ENCODE data around the gene LRTM1.

The LRTM1 gene

DNA sequence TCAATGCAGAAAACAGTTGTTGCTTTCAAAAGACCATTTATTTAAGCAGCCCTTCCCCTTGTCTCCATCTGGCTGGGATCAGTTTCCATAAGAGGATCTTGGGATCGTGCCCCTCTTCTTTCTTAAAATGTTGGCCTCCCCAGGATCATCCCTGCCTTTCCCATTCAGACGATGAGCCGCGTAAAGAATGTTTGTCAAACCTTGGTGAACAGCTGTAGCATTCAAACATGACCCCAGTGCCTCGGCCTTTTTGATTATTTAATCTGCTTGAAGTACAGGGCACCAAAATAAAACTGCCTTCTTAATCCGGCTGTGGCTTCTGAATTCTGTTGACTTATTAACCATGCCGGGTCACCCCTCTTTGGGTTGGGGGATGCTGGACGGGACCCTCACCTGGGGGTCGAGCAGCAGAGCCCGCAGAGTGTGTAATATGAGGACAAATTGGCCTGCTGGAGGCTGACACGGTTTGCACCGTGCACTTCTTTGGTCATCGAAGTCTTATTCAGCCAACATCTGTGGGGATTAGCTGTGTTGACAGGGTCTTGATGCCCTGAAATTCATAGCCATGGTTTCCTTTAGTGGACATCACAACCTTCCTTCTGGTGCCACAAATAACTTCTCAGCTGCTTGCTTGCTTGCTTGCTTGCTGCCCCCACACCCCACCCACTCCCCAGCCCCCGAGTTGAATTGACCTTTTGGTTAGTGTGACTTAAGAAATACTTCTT lies at the start of gene LRTM1:
TSS of gene LRTM1 (minus strand) at position 14 of the 725 bp plus-strand sequence. CDS start 148 bp downstream, outside the sequence.
- Histone ChIP-seq H3K4me1 (peaks cover 0 to 5% (median 0%) of the 10 kb centered on the region in 10 experiments; a peak in 1 of 20 replicates), H3K36me3 (no peaks in the 10 kb centered on the region), H3K4me2 (peak within 1 kb of the TSS in 2 of 11 experiments; percentile 4 to 29; a peak in 2 of 22 replicates), H4K20me1 (no peaks in the 10 kb centered on the region), H3K4me3 (no peak within 1 kb of the TSS), H3K27me3 (no peaks in the 10 kb centered on the region), H3K9me3 (replicated peaks in 1 of 11) (no peaks in the 10 kb centered on the region), H3K9ac (no peak within 1 kb of the TSS), H3K27ac (no peak within 1 kb of the TSS)
- TF ChIP-seq Cebpa-rat (IDR thresholded peaks at IDR 0.05): no peak

DNA sequence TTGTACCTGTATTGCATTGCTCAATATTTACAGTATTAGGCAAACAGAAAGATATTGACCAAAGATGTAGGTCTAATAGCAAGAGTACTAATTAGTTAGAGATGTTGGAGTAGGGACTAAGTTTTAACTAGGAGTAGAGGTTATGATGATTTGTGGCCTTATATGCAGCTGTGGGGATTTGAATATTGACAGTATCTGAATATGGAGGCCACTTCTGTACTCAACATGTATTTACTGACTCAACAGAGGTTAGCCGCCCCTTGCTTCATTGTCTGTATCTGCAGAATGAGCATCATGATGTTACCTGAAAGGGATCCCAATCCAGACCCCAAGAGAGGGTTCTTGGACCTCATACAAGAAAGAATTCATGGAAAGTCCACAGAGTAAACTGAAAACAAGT lies 49.6 kb upstream of the LRTM1 start:
- H3K9ac ChIP-seq: no peak overlapping the region
- no peaks in the 10 kb centered on the region for H3K36me3 ChIP-seq
- no peaks in the 10 kb centered on the region for H3K27me3 ChIP-seq
- H3K4me3 ChIP-seq: no peak overlapping the region
- H3K4me1 ChIP-seq: peaks cover 0 to 6% (median 0%) of the 10 kb centered on the region in 10 experiments; a peak in 3 of 20 replicates
- no peaks in the 10 kb centered on the region for H4K20me1 ChIP-seq
- no peak overlapping the region for H3K27ac ChIP-seq
- peaks cover 0 to 10% (median 8%) of the 10 kb centered on the region in 11 experiments; a peak in 8 of 22 replicates for H3K9me3 ChIP-seq (replicated peaks in 1 of 11)
- no peak overlapping the region for H3K4me2 ChIP-seq
- no peak for TF ChIP-seq Cebpa-rat (IDR thresholded peaks at IDR 0.05)

DNA sequence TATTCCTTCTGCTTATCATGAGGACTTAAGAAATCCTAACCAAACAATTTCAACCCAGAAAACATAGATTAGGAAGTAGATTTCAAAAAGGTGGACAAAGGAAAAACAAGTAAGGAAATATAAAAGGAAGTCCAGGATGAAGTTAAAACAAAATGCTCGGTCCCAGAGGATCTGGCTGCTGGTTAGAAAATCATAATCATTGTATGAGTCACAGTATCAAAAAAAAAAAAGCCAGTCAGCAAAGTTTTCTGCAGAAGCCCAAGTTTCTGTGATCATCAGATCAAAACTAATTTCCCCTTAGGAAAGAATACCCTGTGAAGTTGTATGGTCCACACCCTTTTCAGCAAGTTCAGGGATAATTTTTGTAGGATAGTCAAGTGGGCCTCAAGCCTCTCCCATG lies 43.0 kb upstream of the LRTM1 start:
- Histone ChIP-seq H3K4me2 (peak overlapping the region in 3 of 11 experiments; percentile 57 to 75 (median 67); a peak in 6 of 22 replicates), H3K4me3 (no peak overlapping the region), H3K9me3 (replicated peaks in 1 of 11) (no peaks in the 10 kb centered on the region), H4K20me1 (no peaks in the 10 kb centered on the region; a peak in 1 of 22 replicates), H3K27ac (no peak overlapping the region), H3K4me1 (peaks cover 18 to 41% (median 29%) of the 10 kb centered on the region in 10 experiments), H3K27me3 (peaks cover 0 to 15% (median 0%) of the 10 kb centered on the region in 11 experiments; a peak in 1 of 22 replicates), H3K36me3 (no peaks in the 10 kb centered on the region), H3K9ac (no peak overlapping the region)
- no peak for TF ChIP-seq Cebpa-rat (IDR thresholded peaks at IDR 0.05)

DNA sequence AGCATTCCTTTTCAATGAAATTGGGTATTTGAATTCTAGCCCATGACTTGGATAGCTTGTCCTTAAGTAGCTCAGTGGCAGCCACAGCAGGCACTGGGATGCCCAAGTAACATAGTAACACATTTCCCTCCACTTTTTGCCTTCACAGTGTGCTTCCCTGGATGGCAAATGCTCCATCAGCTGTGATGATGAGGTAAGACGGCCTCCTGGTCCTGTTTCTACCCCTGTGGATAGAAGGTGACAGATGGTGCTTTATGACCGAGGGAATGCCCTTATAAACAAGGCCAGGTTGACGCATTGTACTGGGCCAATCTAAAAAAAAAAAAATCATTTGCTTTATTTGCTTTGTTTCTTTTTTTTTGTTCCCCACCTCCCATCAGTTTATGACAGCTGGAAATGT lies 41.8 kb upstream of the LRTM1 start:
- no peak overlapping the region for H3K4me3 ChIP-seq
- no peaks in the 10 kb centered on the region for H3K9me3 ChIP-seq (replicated peaks in 1 of 11)
- no peaks in the 10 kb centered on the region; a peak in 1 of 22 replicates for H4K20me1 ChIP-seq
- peaks cover 17 to 53% (median 27%) of the 10 kb centered on the region in 10 experiments for H3K4me1 ChIP-seq
- no peak overlapping the region for H3K9ac ChIP-seq
- TF ChIP-seq Cebpa-rat (IDR thresholded peaks at IDR 0.05): no peak
- no peaks in the 10 kb centered on the region for H3K36me3 ChIP-seq
- H3K27me3 ChIP-seq: peaks cover 0 to 16% (median 0%) of the 10 kb centered on the region in 11 experiments; a peak in 1 of 22 replicates
- H3K4me2 ChIP-seq: no peak overlapping the region
- H3K27ac ChIP-seq: no peak overlapping the region

DNA sequence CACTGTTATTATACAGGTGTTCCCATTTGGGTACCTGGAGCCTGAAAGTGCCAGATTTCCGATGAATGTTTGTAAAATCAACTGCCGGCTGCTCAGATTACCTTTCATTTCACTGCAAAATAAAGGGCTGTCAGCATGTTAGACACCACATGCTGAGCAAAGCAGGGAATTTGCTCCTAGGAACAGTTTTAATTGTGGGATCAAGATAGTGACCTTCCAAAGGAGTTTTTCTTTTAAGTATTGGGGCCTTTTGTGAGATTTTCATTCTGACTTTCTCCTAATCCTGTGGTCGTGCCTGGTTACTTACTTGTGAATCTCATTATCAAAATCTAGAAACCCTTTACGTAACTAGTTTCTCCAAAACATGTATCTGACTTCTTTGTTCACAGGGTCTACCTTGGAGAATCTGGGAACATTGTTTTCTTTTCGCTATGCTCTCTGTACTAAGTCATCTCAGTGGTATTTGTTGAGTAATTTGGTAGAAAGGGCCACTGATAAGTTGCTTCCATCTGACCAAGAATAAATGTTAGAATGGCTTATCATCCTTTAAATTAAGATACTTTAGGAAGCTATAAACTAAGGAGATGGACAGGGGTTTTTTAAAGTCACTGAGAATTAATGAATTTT lies 40.8 kb upstream of the LRTM1 start:
- Histone ChIP-seq H3K27ac (no peak overlapping the region), H4K20me1 (no peaks in the 10 kb centered on the region; a peak in 1 of 22 replicates), H3K27me3 (peaks cover 0 to 16% (median 0%) of the 10 kb centered on the region in 11 experiments; a peak in 1 of 22 replicates), H3K9ac (peak overlapping the region in 1 of 11 experiments; percentile 16; a peak in 1 of 22 replicates), H3K9me3 (replicated peaks in 1 of 11) (no peaks in the 10 kb centered on the region), H3K4me1 (peaks cover 19 to 63% (median 33%) of the 10 kb centered on the region in 10 experiments), H3K4me3 (no peak overlapping the region), H3K36me3 (no peaks in the 10 kb centered on the region), H3K4me2 (peak overlapping the region in 7 of 11 experiments; percentile 55 to 82 (median 70); a peak in 13 of 22 replicates)
- TF ChIP-seq Cebpa-rat (IDR thresholded peaks at IDR 0.05): no peak

DNA sequence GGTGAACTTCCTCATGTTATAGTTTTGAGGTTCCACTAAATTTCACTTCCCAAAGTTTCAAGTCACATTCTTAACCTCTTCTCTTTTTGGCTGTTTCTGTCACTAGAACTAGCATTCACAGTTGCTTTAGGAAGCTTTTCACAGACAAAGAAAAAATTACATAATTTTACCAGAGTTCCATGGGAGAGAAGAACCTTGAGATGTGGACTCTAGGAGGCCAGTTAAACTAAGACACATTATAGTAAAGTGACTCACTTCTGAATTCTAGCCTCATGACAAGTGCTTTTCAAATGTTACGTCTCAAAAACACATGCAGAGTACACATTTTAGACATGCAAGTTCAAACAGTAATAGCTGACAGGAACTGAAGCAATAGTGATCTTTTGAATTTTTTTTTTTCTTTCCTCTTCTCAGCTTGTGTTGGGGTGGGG lies 39.9 kb upstream of the LRTM1 start:
- peaks cover 0 to 16% (median 0%) of the 10 kb centered on the region in 11 experiments; a peak in 1 of 22 replicates for H3K27me3 ChIP-seq
- peak overlapping the region in 1 of 11 experiments; percentile 16; a peak in 1 of 22 replicates for H3K9ac ChIP-seq
- H3K4me3 ChIP-seq: no peak overlapping the region
- TF ChIP-seq Cebpa-rat (IDR thresholded peaks at IDR 0.05): no peak
- H3K4me1 ChIP-seq: peaks cover 19 to 69% (median 36%) of the 10 kb centered on the region in 10 experiments
- H3K36me3 ChIP-seq: no peaks in the 10 kb centered on the region
- H3K9me3 ChIP-seq (replicated peaks in 1 of 11): no peaks in the 10 kb centered on the region
- peak overlapping the region in 2 of 11 experiments; percentile 23; a peak in 3 of 22 replicates for H3K27ac ChIP-seq
- H4K20me1 ChIP-seq: no peaks in the 10 kb centered on the region; a peak in 1 of 22 replicates
- peak overlapping the region; percentile 55 to 82 (median 63) for H3K4me2 ChIP-seq

DNA sequence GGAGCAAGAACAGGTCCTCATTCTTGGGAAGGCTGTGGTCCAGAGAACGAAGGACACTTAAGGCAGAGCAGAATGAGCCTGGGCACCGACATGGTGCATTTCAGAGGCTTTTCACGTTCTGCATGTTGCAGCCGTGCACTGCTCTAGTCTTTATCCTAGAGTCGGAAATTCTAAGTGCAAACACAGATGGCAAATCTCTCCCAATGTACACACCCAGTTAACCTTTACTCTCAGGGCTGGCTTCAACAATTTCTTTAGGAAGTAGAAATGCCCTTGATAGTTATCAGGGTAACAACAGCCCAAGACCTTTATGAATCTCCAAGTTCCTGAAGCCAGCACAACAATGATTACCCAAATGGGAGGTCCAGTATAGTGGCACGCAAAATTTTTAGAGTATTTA lies 39.1 kb upstream of the LRTM1 start:
- Histone ChIP-seq H3K27ac (no peak overlapping the region), H3K4me2 (peak overlapping the region; percentile 55 to 82 (median 63))

DNA sequence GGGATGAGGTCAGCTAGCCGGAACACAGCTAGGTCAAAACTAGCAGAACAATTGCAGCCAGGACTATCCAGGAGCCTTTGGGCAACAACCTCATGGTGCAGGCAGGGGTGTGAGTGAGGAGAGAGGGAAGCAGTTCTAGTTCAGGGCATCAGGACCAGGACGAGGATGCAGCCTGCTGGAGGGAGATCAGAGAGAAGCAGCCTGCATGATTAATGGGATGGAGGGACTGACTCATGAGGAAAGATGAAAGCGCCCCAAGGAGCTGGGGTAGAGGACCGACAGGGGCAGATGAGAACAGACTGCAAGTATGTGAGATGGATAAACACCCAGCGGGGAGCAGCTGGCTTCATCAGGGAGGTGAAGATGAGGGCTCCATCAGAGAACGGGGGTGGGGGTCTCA lies 37.9 kb upstream of the LRTM1 start:
- no peak overlapping the region for H3K4me3 ChIP-seq
- no peaks in the 10 kb centered on the region for H3K9me3 ChIP-seq (replicated peaks in 1 of 11)
- TF ChIP-seq Cebpa-rat (IDR thresholded peaks at IDR 0.05): no peak
- H3K9ac ChIP-seq: no peak overlapping the region
- no peaks in the 10 kb centered on the region; a peak in 1 of 22 replicates for H4K20me1 ChIP-seq
- no peaks in the 10 kb centered on the region for H3K36me3 ChIP-seq
- no peak overlapping the region for H3K27ac ChIP-seq
- peaks cover 0 to 16% (median 0%) of the 10 kb centered on the region in 11 experiments; a peak in 1 of 22 replicates for H3K27me3 ChIP-seq
- peak overlapping the region in 5 of 11 experiments; percentile 10 to 82 (median 20); a peak in 3 of 22 replicates for H3K4me2 ChIP-seq
- peaks cover 19 to 62% (median 36%) of the 10 kb centered on the region in 10 experiments for H3K4me1 ChIP-seq

More for the DNA sequence above, 39.1 kb upstream of the LRTM1 start:
- Histone ChIP-seq H3K9ac (no peak overlapping the region), H4K20me1 (no peaks in the 10 kb centered on the region; a peak in 1 of 22 replicates), H3K9me3 (replicated peaks in 1 of 11) (no peaks in the 10 kb centered on the region), H3K27me3 (peaks cover 0 to 16% (median 0%) of the 10 kb centered on the region in 11 experiments; a peak in 1 of 22 replicates), H3K4me1 (peaks cover 19 to 69% (median 36%) of the 10 kb centered on the region in 10 experiments), H3K36me3 (no peaks in the 10 kb centered on the region), H3K4me3 (no peak overlapping the region)
- TF ChIP-seq Cebpa-rat (IDR thresholded peaks at IDR 0.05): no peak

DNA sequence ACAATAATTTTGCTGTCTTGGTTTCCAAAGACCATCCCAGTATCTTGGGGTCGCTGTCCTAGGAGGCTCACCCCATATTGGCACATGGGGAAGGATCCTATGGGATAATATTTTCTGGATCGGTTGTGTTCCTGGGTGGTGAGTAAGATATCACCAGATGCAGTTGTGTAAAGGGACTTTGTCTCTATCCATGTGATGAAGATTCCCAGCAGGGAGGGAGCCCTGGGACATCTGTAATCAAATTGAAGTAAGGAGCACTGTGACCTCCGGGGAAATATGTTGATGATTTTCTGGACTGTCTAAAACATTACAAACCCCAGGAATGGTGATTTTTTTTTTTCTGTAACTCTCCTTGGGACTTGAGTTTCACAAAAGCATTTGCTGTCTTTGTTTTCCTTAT lies 36.2 kb upstream of the LRTM1 start:
- no peaks in the 10 kb centered on the region; a peak in 1 of 22 replicates for H4K20me1 ChIP-seq

More for the DNA sequence above, 36.2 kb upstream of the LRTM1 start:
- Histone ChIP-seq H3K9me3 (replicated peaks in 1 of 11) (no peaks in the 10 kb centered on the region), H3K4me1 (peaks cover 19 to 59% (median 36%) of the 10 kb centered on the region in 10 experiments), H3K4me3 (no peak overlapping the region), H3K9ac (no peak overlapping the region), H3K27ac (peak overlapping the region in 1 of 11 experiments; percentile 12; a peak in 1 of 22 replicates), H3K36me3 (no peaks in the 10 kb centered on the region), H3K4me2 (peak overlapping the region in 10 of 11 experiments; percentile 1 to 74 (median 54); a peak in 17 of 22 replicates), H3K27me3 (peaks cover 0 to 16% (median 0%) of the 10 kb centered on the region in 11 experiments; a peak in 1 of 22 replicates)
- TF ChIP-seq Cebpa-rat (IDR thresholded peaks at IDR 0.05): no peak

All from BLaER1 treated with 17β-estradiol and CSF1 and Interleukin-3, amounts not matched to agents 10 nM and 100 nM (cell line).